WERI-Rb-1 (cell line): ENCODE data around the gene ZNF302.
A peak's percentile ranks its signal among the peaks of the same experiment; 100 is the strongest.

ENCODE experiments used
- DNase-seq: peaks from one replicate; pipeline ENCODE4 v3.0.0-alpha.2; 2020
- H3K27ac ChIP-seq: fragments of 250-450 bp; sonication (Bioruptor Pico); 2 replicates; pipeline ENCODE4 v1.5.1; 2020; ENCODE audit warnings: mild to moderate bottlenecking, moderate library complexity
- H3K27me3 ChIP-seq: fragments of 250-450 bp; sonication (Bioruptor Pico); 2 replicates; pipeline ENCODE4 v1.5.1; 2021; ENCODE audit warnings: mild to moderate bottlenecking, low read depth, moderate library complexity; ENCODE audit not compliant: insufficient read depth, severe bottlenecking
- H3K36me3 ChIP-seq: fragments of 250-450 bp; sonication (Bioruptor Pico); 2 replicates; pipeline ENCODE4 v1.5.1; 2020; ENCODE audit warnings: mild to moderate bottlenecking, moderate library complexity
- H3K4me3 ChIP-seq: 2 replicates; pipeline ENCODE4 v1.5.1; 2011; ENCODE audit warnings: low read depth, mild to moderate bottlenecking, control low read depth, low read length
- H3K9me3 ChIP-seq: fragments of 250-450 bp; sonication (Bioruptor Pico); 2 replicates; pipeline ENCODE4 v1.5.1; 2021; ENCODE audit warnings: mild to moderate bottlenecking, moderate library complexity; ENCODE audit not compliant: severe bottlenecking
- CTCF ChIP-seq: IDR thresholded peaks from 2 replicates; pipeline ENCODE4 v1.5.1; 2011; ENCODE audit warnings: low read depth, mild to moderate bottlenecking, control low read depth, inconsistent platforms, low read length

The ZNF302 gene

GRCh38 chr19:34645551-34645950, 31.9 kb upstream of the ZNF302 start:
- peak; percentile 60 for DNase-seq
- Histone ChIP-seq H3K9me3 (no peaks in the 10 kb centered on the region), H3K27me3 (no peaks in the 10 kb centered on the region), H3K4me3 (no peak overlapping the region), H3K27ac (no peak overlapping the region), H3K36me3 (no peaks in the 10 kb centered on the region)
- no peak for TF ChIP-seq CTCF

- Histone ChIP-seq H3K27ac (no peak overlapping the region), H3K9me3 (no peaks in the 10 kb centered on the region), H3K36me3 (no peaks in the 10 kb centered on the region), H3K4me3 (no peak overlapping the region), H3K27me3 (no peaks in the 10 kb centered on the region)
- no peak for TF ChIP-seq CTCF
- DNase-seq = no peak
Observed at GRCh38 chr19:34649886-34650543, 27.5 kb upstream of the ZNF302 start.

- H3K27ac ChIP-seq = no peak overlapping the region
- no peaks in the 10 kb centered on the region for H3K9me3 ChIP-seq
- TF ChIP-seq CTCF = no peak
- H3K4me3 ChIP-seq = no peak overlapping the region
- DNase-seq = no peak
- no peaks in the 10 kb centered on the region for H3K36me3 ChIP-seq
- H3K27me3 ChIP-seq = no peaks in the 10 kb centered on the region
Observed at GRCh38 chr19:34651747-34652146, 25.7 kb upstream of the ZNF302 start.

GRCh38 chr19:34654796-34655195, 22.7 kb upstream of the ZNF302 start:
- DNase-seq = no peak
- TF ChIP-seq CTCF = no peak
- Histone ChIP-seq H3K9me3 (no peaks in the 10 kb centered on the region), H3K4me3 (no peak overlapping the region), H3K27ac (no peak overlapping the region), H3K36me3 (no peaks in the 10 kb centered on the region), H3K27me3 (no peaks in the 10 kb centered on the region)

GRCh38 chr19:34655651-34656050, 21.8 kb upstream of the ZNF302 start:
- Histone ChIP-seq H3K27ac (no peak overlapping the region), H3K36me3 (no peaks in the 10 kb centered on the region), H3K27me3 (no peaks in the 10 kb centered on the region), H3K4me3 (no peak overlapping the region), H3K9me3 (no peaks in the 10 kb centered on the region)
- no peak for DNase-seq
- TF ChIP-seq CTCF = no peak

GRCh38 chr19:34661357-34661756, 16.1 kb upstream of the ZNF302 start:
- TF ChIP-seq CTCF = no peak
- Histone ChIP-seq H3K36me3 (no peaks in the 10 kb centered on the region), H3K27ac (no peak overlapping the region), H3K27me3 (no peaks in the 10 kb centered on the region), H3K4me3 (no peak overlapping the region), H3K9me3 (no peaks in the 10 kb centered on the region)
- no peak for DNase-seq
